Neuronal stem cell (in vitro differentiated cells): Measurements from ENCODE around the gene ZNF223.

ENCODE experiments used
- DNase-seq: peaks from one replicate; pipeline ENCODE4 v3.0.0-alpha.2; 2013; ENCODE audit warnings: low spot score
- H2AFZ ChIP-seq: one replicate; pipeline ENCODE4 v1.6.1; 2013; ENCODE audit warnings: mild to moderate bottlenecking, low read length, inconsistent platforms
- H2AK5ac ChIP-seq: 2 replicates; pipeline ENCODE4 v1.6.1; 2013; ENCODE audit warnings: low read depth, mild to moderate bottlenecking, inconsistent platforms, low read length, moderate library complexity, mixed read lengths
- H2BK120ac ChIP-seq: 2 replicates; pipeline ENCODE4 v1.6.1; 2013; ENCODE audit warnings: low read depth, mild to moderate bottlenecking, inconsistent platforms, low read length, moderate library complexity, mixed read lengths
- H2BK12ac ChIP-seq: one replicate; pipeline ENCODE4 v1.6.1; 2013; ENCODE audit warnings: low read length, inconsistent platforms
- H2BK15ac ChIP-seq: 2 replicates; pipeline ENCODE4 v1.6.1; 2013; ENCODE audit warnings: mild to moderate bottlenecking, low read length, inconsistent platforms, mixed read lengths
- H2BK5ac ChIP-seq: one replicate; pipeline ENCODE4 v1.6.1; 2013; ENCODE audit warnings: inconsistent platforms, mild to moderate bottlenecking, low read length, moderate library complexity
- H3K14ac ChIP-seq: one replicate; pipeline ENCODE4 v1.6.1; 2013; ENCODE audit warnings: low read length, inconsistent platforms
- H3K18ac ChIP-seq: 2 replicates; pipeline ENCODE4 v1.6.1; 2013; ENCODE audit warnings: low read length, inconsistent platforms
- H3K23ac ChIP-seq: 2 replicates; pipeline ENCODE4 v1.6.1; 2013; ENCODE audit warnings: low read depth, mild to moderate bottlenecking, mixed read lengths, low read length, inconsistent platforms; ENCODE audit not compliant: poor library complexity
- H3K27ac ChIP-seq: replicated peaks from 3 replicates; pipeline ENCODE4 v1.5.1; 2013; ENCODE audit warnings: low read length, inconsistent platforms
- H3K27me3 ChIP-seq, 3 experiments: 2 replicates each; pipeline ENCODE4 v1.6.1; 2013; ENCODE audit warnings: low read length in 3 of 3, mild to moderate bottlenecking in 2 of 3, inconsistent platforms in 1 of 3, low read depth in 1 of 3, mixed read lengths in 1 of 3, moderate library complexity in 1 of 3; ENCODE audit not compliant: control insufficient read depth in 3 of 3, insufficient read depth in 3 of 3
- H3K36me3 ChIP-seq, 2 donors: replicated peaks in 1 of 2; 2 replicates each; pipeline ENCODE4 v1.6.1; 2013; ENCODE audit warnings: low read length in 2 of 2; ENCODE audit not compliant: control insufficient read depth in 2 of 2, insufficient read depth in 2 of 2
- H3K4ac ChIP-seq: 2 replicates; pipeline ENCODE4 v1.6.1; 2013; ENCODE audit warnings: inconsistent platforms, mild to moderate bottlenecking, low read length, moderate library complexity
- H3K4me1 ChIP-seq, 2 donors: 1 replicate in 1 of 2; 2 replicates in 1 of 2; pipeline ENCODE4 v1.6.1; 2013; ENCODE audit warnings: low read length in 2 of 2, low read depth in 1 of 2; ENCODE audit not compliant: control insufficient read depth in 2 of 2, insufficient read depth in 1 of 2
- H3K4me2 ChIP-seq: one replicate; pipeline ENCODE4 v1.6.1; 2013; ENCODE audit warnings: mild to moderate bottlenecking, low read length, inconsistent platforms; ENCODE audit not compliant: insufficient read depth, poor library complexity, severe bottlenecking
- H3K4me3 ChIP-seq, 2 donors: 2 replicates each; pipeline ENCODE4 v1.5.1; 2013; ENCODE audit warnings: low read length in 2 of 2, mild to moderate bottlenecking in 2 of 2, inconsistent platforms in 1 of 2, moderate library complexity in 1 of 2
- H3K79me1 ChIP-seq: one replicate; pipeline ENCODE4 v1.6.1; 2013; ENCODE audit warnings: low read depth, mild to moderate bottlenecking, inconsistent platforms, low read length, moderate library complexity
- H3K9ac ChIP-seq: one replicate; pipeline ENCODE4 v1.6.1; 2013; ENCODE audit warnings: mild to moderate bottlenecking, low read depth, low read length, inconsistent platforms; ENCODE audit not compliant: poor library complexity
- H3K9me3 ChIP-seq, 2 donors: replicated peaks in 1 of 2; 2 replicates each; pipeline versions ENCODE3 to v1.6.1; 2013; ENCODE audit warnings: low read length in 2 of 2, mild to moderate bottlenecking in 2 of 2, inconsistent platforms in 1 of 2, low read depth in 1 of 2, mixed read lengths in 1 of 2, moderate library complexity in 1 of 2; ENCODE audit not compliant: control insufficient read depth in 2 of 2, insufficient read depth in 1 of 2
- H4K8ac ChIP-seq: one replicate; pipeline ENCODE4 v1.6.1; 2013; ENCODE audit warnings: low read depth, mild to moderate bottlenecking, inconsistent platforms, low read length, moderate library complexity
- H4K91ac ChIP-seq: one replicate; pipeline ENCODE4 v1.6.1; 2013; ENCODE audit warnings: low read length, low read depth, mild to moderate bottlenecking, inconsistent platforms; ENCODE audit not compliant: poor library complexity
- WGBS, 2 donors: extraction: QIAGEN DNeasy Blood & Tissue Kit; methylation state at CpG; one replicate each; pipeline ENCODE4 v1.1.7; 2013; ENCODE audit warnings: missing lambda C conversion rate in 2 of 2, mixed read lengths in 1 of 2; ENCODE audit not compliant: insufficient read length in 2 of 2, insufficient replicate concordance in 1 of 2; ENCODE audit errors: extremely low coverage in 2 of 2; 5-methylcytosine and 5-hydroxymethylcytosine counted together

The ZNF223 gene

GRCh38 chr19:44111910-44112463, 60.2 kb downstream of the ZNF223 start:
- Histone ChIP-seq H3K14ac (no peak overlapping the region), H3K4me2 (peak overlapping the region; percentile 50)

GRCh38 chr19:44112802-44113137, 60.9 kb downstream of the ZNF223 start:
- H3K27me3 ChIP-seq = no peaks in the 10 kb centered on the region
- no CpG with 5 or more reads among the region's 11 CpGs for WGBS, 2 donors
- H3K27ac ChIP-seq = peak overlapping the region; percentile 53

More at GRCh38 chr19:44111910-44112463, 60.2 kb downstream of the ZNF223 start:
- Histone ChIP-seq H3K4me1 (no peaks in the 10 kb centered on the region), H3K27me3 (no peaks in the 10 kb centered on the region), H2BK15ac (no peak overlapping the region), H3K18ac (no peak overlapping the region), H3K4ac (no peak overlapping the region), H3K36me3 (peaks cover 16 to 44% of the 10 kb centered on the region in 2 donors), H2AK5ac (no peak overlapping the region), H2BK12ac (no peak overlapping the region), H4K8ac (no peak overlapping the region), H4K91ac (no peak overlapping the region), H2BK5ac (no peak overlapping the region), H2BK120ac (no peak overlapping the region), H3K9ac (no peak overlapping the region), H3K79me1 (no peaks in the 10 kb centered on the region), H3K4me3 (peak overlapping the region; percentile 55 to 58), H2AFZ (peak overlapping the region; percentile 68), H3K27ac (peak overlapping the region; percentile 37), H3K23ac (no peak overlapping the region), H3K9me3 (peaks cover 22 to 38% of the 10 kb centered on the region in 2 donors)
- DNase-seq = peak; percentile 57
- WGBS, 2 donors = no CpG with 5 or more reads among the region's 17 CpGs

GRCh38 chr19:44113138-44113783, 61.4 kb downstream of the ZNF223 start, which contains the start of gene ZNF225:
TSS of gene ZNF225 (plus strand) at chr19:44113399. CDS start at chr19:44115828, 2,429 bp downstream.
- H3K18ac ChIP-seq = peak within 1 kb of the TSS; percentile 74
- peak within 1 kb of the TSS; percentile 58 to 97 for H3K4me3 ChIP-seq
- no peaks in the 10 kb centered on the region for H3K79me1 ChIP-seq
- DNase-seq = peak; percentile 98
- H3K9me3 ChIP-seq = peaks cover 9 to 25% of the 10 kb centered on the region in 2 donors
- no peak within 1 kb of the TSS for H3K4ac ChIP-seq
- no CpG with 5 or more reads among the region's 44 CpGs for WGBS, 2 donors
- H4K8ac ChIP-seq = no peak within 1 kb of the TSS
- peak within 1 kb of the TSS; percentile 82 for H3K9ac ChIP-seq
- H2AK5ac ChIP-seq = no peak within 1 kb of the TSS
- H3K27ac ChIP-seq = peak within 1 kb of the TSS; percentile 53
- no peaks in the 10 kb centered on the region for H3K4me1 ChIP-seq
- no peak within 1 kb of the TSS for H2BK120ac ChIP-seq
- peaks cover 4 to 41% of the 10 kb centered on the region in 2 donors for H3K36me3 ChIP-seq
- no peak within 1 kb of the TSS for H3K14ac ChIP-seq
- H3K23ac ChIP-seq = peak within 1 kb of the TSS; percentile 52
- no peak within 1 kb of the TSS for H2BK5ac ChIP-seq
- H2BK12ac ChIP-seq = no peak within 1 kb of the TSS
- no peak within 1 kb of the TSS for H4K91ac ChIP-seq
- no peak within 1 kb of the TSS for H2BK15ac ChIP-seq
- peak within 1 kb of the TSS; percentile 71 for H3K4me2 ChIP-seq
- peak within 1 kb of the TSS; percentile 89 for H2AFZ ChIP-seq
- no peaks in the 10 kb centered on the region for H3K27me3 ChIP-seq

More at GRCh38 chr19:44112802-44113137, 60.9 kb downstream of the ZNF223 start:
- Histone ChIP-seq H2BK12ac (no peak overlapping the region), H2BK120ac (no peak overlapping the region), H3K79me1 (no peaks in the 10 kb centered on the region), H3K4me3 (peak overlapping the region; percentile 58 to 97), H3K4me2 (peak overlapping the region; percentile 28), H3K18ac (no peak overlapping the region), H2BK5ac (no peak overlapping the region), H3K9ac (no peak overlapping the region), H4K91ac (no peak overlapping the region), H3K4ac (no peak overlapping the region), H2AK5ac (no peak overlapping the region), H3K9me3 (peaks cover 14 to 30% of the 10 kb centered on the region in 2 donors), H3K23ac (peak overlapping the region; percentile 52), H3K4me1 (no peaks in the 10 kb centered on the region), H3K36me3 (peaks cover 8 to 42% of the 10 kb centered on the region in 2 donors), H2BK15ac (no peak overlapping the region), H4K8ac (no peak overlapping the region), H3K14ac (no peak overlapping the region), H2AFZ (peak overlapping the region; percentile 80)
- no peak for DNase-seq

- Histone ChIP-seq H3K9ac (no peak overlapping the region), H3K36me3 (peaks cover 8 to 39% of the 10 kb centered on the region in 2 donors), H3K4me1 (no peaks in the 10 kb centered on the region), H3K79me1 (no peaks in the 10 kb centered on the region), H4K8ac (no peak overlapping the region), H3K9me3 (peaks cover 7 to 19% of the 10 kb centered on the region in 2 donors), H2BK12ac (no peak overlapping the region), H2BK5ac (no peak overlapping the region), H3K4me3 (peak overlapping the region; percentile 58 to 84), H2AFZ (peak overlapping the region; percentile 89), H4K91ac (no peak overlapping the region), H2BK120ac (no peak overlapping the region), H2AK5ac (no peak overlapping the region), H3K27ac (no peak overlapping the region), H2BK15ac (no peak overlapping the region), H3K23ac (peak overlapping the region; percentile 52), H3K14ac (no peak overlapping the region), H3K4me2 (peak overlapping the region; percentile 71), H3K4ac (no peak overlapping the region), H3K18ac (no peak overlapping the region), H3K27me3 (no peaks in the 10 kb centered on the region)
- peak; percentile 3 for DNase-seq
- no CpG with 5 or more reads among the region's 18 CpGs for WGBS, 2 donors
Measured at GRCh38 chr19:44113784-44114390, 62.1 kb downstream of the ZNF223 start.
